Fibroblast of the aortic adventitia (primary cell): Measurements from ENCODE around the gene MBNL2. TPM values are rescaled to one million over a fixed set of nuclear protein-coding genes. Genes with fewer than 3 reads are reported as not detected.

Experiments used
- DNase-seq: peaks from one replicate; pipeline ENCODE4 v3.0.0-alpha.2; 2010; ENCODE audit warnings: low read depth
- H3K4me3 ChIP-seq: 2 replicates; pipeline ENCODE4 v1.5.1; 2011; ENCODE audit warnings: low read depth, mild to moderate bottlenecking, control low read depth, low read length, moderate library complexity
- CTCF ChIP-seq: IDR thresholded peaks from 2 replicates; pipeline ENCODE4 v1.5.1; 2011; ENCODE audit warnings: mild to moderate bottlenecking, low read length, control low read depth, inconsistent platforms; ENCODE audit not compliant: insufficient read depth
- total RNA-seq: library from RNA; depleted of rRNA; stranded (reverse); fragments of >200 nt; gene quantifications from 2 replicates; pipeline ENCODE4 v1.2.3, GENCODE V29; 2012; ENCODE audit warnings: low replicate concordance

MBNL2 gene
- total RNA-seq, 1 donor, result 120 TPM

- no peak overlapping the region for H3K4me3 ChIP-seq
- peak; percentile 11 for TF ChIP-seq CTCF
- DNase-seq, result no peak
Measured at GRCh38 chr13:97307118-97307881, 85.2 kb downstream of the MBNL2 start.

GRCh38 chr13:97307882-97308624 is 85.9 kb downstream of the MBNL2 start:
- H3K4me3 ChIP-seq, result no peak overlapping the region
- DNase-seq, result peak; percentile 77
- TF ChIP-seq CTCF, result no peak

- no peak for TF ChIP-seq CTCF
- no peak overlapping the region for H3K4me3 ChIP-seq
- DNase-seq, result no peak
Measured at GRCh38 chr13:97308735-97309429, 86.7 kb downstream of the MBNL2 start.

DNA sequence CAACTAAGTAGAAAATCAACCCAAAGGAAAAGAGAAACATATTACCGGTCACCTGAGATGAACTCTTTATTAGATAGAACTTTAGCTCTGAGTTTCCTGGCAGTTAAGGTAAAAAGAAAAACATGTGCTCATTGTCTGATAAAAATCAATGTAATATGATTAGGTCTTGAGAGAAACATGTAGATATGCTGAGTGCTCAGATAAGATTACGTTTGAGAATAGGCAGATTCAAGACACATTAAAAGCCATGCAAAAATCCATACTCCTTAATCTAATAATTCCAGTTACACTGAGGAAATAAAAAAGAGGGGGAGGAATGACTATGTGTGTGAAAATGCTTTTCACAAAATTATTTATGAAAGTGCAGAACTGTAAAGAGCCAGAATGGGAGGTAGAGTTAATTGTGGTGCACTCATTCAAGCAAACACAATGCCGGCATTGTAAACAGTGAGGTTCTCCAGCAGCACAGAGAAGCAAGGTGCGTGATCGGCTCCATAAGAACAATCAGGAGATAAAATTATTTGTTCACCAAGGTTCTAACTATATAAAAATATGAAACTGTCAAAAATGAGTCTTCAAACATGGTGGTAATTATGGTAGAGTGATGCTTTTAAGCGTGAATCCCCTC is 88.8 kb downstream of the MBNL2 start:
- TF ChIP-seq CTCF, result no peak
- DNase-seq, result no peak
- H3K4me3 ChIP-seq, result no peak overlapping the region

DNA sequence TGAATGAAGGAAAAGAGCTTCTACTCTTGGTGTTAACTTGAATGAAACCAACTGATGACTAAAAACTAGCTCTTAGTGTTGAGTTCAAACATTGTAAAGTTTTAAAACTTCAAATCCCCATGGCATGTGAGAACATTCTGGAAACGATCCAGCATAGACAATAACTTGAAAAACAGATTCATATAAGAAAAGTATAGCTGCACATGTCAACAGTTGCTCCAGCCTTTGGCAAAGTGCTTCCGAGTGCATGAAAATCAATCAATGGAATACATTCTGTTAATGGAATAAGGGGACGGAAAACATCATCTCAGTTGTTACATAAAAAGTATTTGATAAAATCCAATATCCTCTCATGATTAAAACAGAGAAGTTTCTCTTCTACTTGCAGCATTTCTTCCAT is 89.8 kb downstream of the MBNL2 start:
- H3K4me3 ChIP-seq, result no peak overlapping the region
- DNase-seq, result no peak
- no peak for TF ChIP-seq CTCF

DNA sequence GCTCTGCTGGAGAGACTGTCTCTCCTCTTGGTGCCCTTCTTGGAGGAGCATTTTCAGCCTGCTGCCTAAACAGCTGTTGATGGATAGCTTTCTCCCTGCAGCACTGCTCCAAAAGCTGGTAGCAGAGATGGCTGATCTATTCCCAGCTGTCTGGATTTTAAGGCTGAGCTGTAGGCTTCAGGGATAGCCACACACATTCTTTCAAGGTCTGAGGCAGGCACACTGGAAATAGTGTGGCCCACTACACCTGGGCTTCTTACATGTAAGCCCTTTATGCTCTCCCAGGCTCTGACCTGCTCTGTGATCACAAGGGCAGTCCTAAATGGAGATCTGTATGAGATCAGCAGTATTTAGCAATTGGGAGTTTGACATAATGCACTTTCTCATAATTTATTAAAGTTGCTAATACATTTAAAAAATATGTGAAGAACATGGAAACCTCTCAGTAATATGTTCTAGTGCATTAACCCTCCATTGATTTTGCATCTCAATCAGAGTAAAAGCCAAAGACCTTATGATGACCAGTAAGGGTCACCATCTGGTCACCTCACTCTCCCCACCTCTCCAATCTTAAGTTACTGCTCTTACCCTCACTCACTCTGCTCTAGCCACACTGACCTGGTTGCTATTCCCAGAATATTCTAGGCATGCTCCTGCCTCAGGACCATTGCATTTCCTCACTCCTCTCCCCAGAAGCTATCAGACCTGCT is 91.6 kb downstream of the MBNL2 start:
- no peak for TF ChIP-seq CTCF
- DNase-seq, result no peak
- no peak overlapping the region for H3K4me3 ChIP-seq
